Bone marrow (tissue), 2 donors: ENCODE measurements around the gene SLC4A5.
A peak's percentile ranks its signal among the peaks of the same experiment; 100 is the strongest.
"Not testable (repeated sequence)": the region's sequence is repeated elsewhere in the genome, so short reads cannot be mapped to it uniquely, and the experiment has no call there.

Source experiments
- DNase-seq, 2 donors: peaks; one replicate each; lab custom pipeline; 2025; lab: John Stamatoyannopoulos, UW

The SLC4A5 gene

GRCh38 chr2:74198461-74199274, 144.5 kb downstream of the SLC4A5 start, which contains the start of gene MTHFD2:
MTHFD2 (plus strand) TSS chr2:74198615; CDS start chr2:74198642, 27 bp downstream.
- DNase-seq: peak; percentile 80 to 84

DNA sequence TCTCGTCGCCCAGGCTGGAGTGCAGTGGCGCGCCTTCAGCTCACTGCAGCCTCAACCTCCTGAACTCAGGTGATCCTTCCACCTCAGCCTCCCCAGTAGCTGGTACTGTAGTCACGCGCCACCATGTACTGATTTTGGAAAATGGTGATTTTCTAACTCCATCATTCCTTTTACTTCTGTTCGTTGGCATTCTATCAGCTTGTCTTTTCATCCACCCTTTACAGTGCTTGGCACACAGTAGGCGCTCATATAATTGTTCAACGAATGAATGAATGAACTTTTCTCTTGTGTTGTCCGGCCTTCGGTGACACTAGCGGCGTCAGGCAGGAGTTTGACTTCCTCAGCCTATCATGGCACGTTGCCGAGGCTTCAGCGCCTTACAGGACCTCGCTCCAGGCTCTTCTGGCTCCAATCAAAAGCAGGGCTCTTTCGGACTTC, 145.2 kb downstream of the SLC4A5 start:
- DNase-seq: no peak

DNA sequence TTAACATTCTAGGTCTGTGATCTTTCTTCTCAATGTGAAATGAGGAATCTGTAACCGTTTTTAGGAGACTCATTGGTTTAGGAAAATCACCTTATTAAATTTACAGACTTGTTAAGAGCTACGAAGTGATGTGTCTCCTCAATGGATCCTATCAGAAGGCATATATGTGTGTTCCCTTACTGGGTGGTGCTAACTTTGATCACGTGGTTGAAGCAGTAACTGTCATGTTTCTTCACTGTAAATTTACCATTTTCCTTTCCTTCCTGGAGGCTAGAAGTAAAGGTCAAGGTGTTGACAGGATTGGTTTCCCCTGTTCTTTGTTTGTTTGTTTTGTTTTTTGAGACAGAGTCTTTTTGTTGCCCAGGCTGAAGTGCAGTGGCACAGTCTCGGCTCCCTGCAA, 146.2 kb downstream of the SLC4A5 start:
- no peak for DNase-seq

- DNase-seq: no peak
Measured at GRCh38 chr2:74194799-74195198, 148.4 kb downstream of the SLC4A5 start.

GRCh38 chr2:74191596-74192380, 151.4 kb downstream of the SLC4A5 start:
- no peak for DNase-seq

- DNase-seq: no peak
Measured at GRCh38 chr2:74188696-74189095, 154.5 kb downstream of the SLC4A5 start.

GRCh38 chr2:74188018-74188601, 155.1 kb downstream of the SLC4A5 start:
- DNase-seq: no peak

DNA sequence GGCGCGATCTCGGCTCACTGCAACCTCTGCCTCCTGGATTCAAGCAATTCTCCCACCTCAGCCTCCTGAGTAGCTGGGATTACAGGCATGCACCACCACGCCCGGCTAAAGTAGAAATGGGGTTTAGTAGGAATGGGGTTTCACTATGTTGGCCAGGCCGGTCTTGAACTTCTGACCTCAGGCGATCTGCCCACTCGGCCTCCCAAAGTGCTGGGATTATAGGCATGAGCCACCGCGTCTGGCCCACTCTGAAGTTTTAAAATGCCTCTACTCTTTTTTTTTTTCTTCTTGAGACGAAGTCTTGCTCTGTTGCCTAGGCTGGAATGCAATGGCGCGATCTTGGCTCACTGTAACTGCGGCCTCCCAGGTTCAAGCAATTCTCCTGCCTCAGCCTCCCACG, 156.5 kb downstream of the SLC4A5 start:
- not testable (repeated sequence) for DNase-seq

DNA sequence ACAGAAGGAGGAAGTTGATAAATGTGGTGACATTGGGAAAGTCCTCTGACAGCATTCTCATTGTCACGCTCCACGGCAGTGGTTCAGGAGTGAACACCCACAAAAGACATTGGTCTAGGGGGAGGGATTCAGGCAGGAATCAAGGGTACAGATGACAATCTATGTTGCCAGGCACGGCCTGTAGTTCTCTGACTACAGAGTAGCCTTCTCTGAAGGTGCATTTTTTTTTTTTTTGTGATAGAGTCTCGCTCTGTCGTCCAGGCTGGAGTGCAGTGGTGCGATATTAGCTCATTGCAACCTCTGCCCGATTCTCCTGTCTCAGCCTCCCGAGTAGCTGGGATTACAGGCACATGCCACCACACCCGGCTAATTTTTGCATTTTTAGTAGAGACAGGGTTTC, 157.2 kb downstream of the SLC4A5 start:
- DNase-seq: peak; percentile 23 to 95

- no peak for DNase-seq
Measured at GRCh38 chr2:74183878-74184277, 159.3 kb downstream of the SLC4A5 start.

DNA sequence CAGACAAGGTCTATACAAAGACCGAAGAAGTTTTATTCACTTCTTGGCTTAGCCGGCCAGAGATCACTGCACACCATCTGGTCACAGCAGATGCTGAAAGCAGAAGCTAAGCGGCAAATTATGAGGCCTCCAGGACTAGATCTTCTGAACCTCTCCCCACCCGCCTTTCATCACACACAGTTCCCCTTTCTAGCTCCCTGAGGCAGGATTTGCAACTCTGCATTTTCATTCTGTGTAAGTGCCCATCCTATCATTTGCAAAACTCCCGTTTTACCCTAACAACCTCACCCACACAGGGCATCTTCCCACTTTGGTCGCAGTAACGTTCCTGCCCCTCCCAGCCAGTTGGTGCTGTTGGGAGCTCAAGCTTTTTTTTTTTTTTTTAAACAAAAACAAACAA, 161.5 kb downstream of the SLC4A5 start:
- peak; percentile 2 to 94 for DNase-seq

DNA sequence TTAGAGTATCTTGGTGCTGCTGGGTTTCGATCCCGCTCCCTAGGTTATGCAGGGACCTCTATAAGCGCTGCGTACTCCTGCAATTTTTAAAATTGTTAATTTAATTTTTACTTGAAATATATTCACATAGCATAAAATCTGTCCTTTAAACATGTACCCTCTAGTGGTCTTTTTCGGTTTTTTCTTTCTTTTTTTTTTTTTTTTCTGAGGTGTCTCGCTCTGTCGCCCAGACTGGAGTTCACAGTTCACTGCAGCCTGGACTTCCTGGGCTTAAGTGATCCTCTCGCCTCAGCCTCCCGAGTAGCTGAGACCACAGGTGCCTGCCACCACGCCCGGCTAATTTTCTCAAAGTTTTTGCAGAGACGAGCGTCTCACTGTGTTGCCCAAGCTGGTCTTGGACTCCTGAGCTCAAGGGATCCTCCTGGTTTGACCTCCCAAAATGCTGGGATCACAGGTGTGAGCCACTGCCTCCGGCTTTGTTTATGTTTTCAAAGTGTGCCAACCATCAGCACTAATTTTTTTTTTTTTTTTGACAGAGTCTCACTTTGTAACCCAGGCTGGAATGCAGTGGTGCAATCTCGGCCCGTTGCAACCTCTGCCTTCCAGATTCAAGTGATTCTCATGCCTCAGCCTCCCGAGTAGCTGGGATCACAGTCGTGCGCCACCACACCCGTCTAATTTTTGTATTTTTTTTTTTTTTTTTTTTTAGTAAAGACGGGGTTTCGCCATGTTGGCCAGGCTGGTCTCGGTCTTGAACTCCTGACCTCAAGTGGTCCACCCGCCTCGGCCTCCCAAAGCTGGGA, 164.0 kb downstream of the SLC4A5 start:
- DNase-seq: no peak

DNA sequence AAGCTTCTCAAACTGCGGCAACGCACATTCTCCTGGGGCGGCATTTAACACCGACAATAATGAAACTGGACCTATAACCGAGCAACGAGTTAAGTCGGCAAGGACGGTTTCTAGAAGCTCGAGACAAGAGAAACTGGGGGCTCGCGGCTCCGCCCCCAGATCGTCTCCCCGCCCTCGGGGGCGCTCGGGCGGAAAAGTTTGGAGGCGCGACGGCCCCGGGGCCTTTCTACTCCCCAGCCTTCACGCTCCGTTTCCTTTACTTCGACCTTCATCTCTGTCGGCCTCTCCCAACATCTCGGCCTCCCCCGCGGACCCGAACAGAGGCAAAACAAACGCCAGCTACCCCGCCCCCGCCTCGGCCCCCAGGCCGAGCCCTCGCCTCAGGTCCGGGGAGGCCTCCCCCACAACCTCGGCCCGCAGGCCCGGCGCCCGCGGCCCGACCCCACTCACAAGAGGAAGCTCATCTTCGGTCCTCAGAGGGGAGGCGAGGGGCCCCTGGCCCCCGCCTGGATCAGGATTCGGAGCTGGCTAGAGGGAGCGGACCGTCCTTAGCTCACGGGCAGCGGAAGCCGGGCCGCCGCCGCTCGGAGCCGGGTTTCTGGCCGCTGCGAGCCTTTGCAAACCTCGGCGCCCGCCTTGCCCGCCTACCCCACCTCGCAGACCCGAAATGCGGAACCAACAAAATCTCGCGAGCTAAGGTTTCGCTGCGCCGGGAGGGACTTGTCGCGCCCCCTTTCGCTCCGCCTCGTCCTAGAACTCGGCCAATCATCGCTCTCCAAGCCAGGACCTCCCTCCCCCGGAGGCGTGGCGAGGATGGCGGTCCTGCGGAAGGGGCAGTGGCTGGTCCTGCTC, 164.8 kb downstream of the SLC4A5 start, which contains the start of gene MOB1A:
TSS of gene MOB1A (minus strand) at position 669 of the 852 bp plus-strand sequence. CDS start at position 464, 205 bp downstream.
- peak; percentile 91 to 96 for DNase-seq

- no peak for DNase-seq
Measured at GRCh38 chr2:74177696-74178095, 165.5 kb downstream of the SLC4A5 start.

DNA sequence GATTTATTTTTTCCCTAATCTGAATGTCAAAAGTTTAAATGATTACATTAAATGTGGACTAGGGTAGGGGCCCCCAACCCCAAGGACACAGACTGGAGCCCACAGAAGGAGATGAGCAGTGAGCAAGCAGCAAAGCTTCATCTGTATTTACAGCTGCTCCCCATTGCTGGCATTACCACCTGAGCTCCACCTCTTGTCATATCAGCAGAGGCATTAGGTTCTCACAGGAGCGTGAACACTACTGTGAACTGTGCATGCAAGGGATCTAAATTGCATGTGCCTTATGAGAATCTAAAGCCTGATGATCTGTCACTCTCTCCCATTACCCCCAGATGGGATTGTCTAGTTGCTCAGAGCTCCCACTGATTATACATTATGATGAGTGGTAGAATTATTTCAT, 168.3 kb downstream of the SLC4A5 start:
- DNase-seq: no peak

DNA sequence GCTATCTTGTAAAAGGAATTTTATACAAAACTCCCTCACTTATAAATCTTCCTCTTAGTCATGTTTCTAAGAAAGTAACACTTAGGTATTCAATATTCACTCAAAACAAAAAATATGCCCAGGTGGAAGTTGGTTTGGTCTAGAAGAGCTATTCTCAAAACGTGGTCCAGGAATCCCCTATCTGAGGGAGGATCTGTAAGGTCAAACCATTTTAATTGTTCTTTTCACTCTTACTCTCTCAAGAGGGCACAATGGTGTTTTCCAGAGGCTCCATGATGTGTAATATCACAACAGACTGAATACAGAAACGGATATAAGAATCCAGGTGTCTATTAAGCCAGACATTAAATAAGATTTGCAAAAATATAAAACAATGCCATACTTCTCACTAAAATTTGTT, 174.5 kb downstream of the SLC4A5 start:
- DNase-seq: no peak
